Measurements from ENCODE around the gene AFAP1.

AFAP1 gene

DNA sequence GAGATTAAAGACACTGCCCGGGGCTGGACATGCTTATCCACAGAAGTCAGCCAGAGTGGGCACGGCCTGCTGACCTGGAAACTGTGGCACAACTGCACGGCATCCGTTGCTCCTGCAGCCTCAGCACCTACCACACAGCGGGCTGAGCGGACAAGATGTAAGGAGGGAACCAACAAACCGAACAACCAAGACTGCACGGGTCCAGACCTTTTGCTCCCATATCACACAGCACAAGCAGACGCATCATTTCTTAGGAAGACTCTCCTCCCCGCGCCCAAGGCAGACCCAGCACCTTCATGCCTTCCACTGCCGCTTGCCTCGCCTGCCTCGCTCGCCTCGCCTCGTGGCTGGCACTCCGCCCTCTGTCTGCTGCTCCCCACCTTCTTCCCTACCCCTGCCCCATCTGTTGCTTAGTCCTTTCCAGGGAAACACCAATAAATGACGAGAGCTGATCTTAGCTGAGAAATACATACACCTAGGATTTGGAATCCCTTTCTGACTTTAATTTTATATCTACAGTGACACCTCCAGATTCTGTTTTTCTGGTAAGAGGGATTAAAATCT lies 79.0 kb downstream of the AFAP1 start:
- no peak for DNase-seq (ENCODE audit: low read depth)
- H3K4me3 ChIP-seq (replicated peaks; ENCODE audit: low read depth, low read length), result no peak overlapping the region
- TF ChIP-seq CTCF (IDR thresholded peaks at IDR 0.05; ENCODE audit: low read length, missing control alignments), result no peak

- no peak for DNase-seq (ENCODE audit: low read depth)
- no peak overlapping the region for H3K4me3 ChIP-seq (replicated peaks; ENCODE audit: low read depth, low read length)
- TF ChIP-seq CTCF (IDR thresholded peaks at IDR 0.05; ENCODE audit: low read length, missing control alignments), result no peak
Observed at GRCh38 chr4:7859326-7859725, 80.3 kb downstream of the AFAP1 start.

DNA sequence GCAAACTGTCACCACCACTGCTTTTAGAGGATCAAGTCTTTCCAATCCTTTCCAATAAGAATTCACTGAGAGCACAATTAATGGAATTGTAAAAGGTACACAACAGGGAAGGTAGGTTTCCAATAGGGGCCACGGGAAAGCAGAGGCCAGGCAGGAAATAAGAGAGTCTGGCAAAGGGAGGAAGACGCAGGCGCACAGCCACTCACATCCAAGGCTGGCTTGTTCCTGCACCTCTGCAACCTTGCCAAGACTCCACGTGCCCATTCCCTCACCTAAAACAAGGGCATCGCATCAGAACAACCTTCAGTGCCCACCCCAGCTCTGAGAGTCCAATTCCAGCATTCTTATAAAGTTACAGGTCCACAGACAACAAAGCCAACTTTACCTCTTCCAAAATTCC lies 81.2 kb downstream of the AFAP1 start:
- H3K4me3 ChIP-seq (replicated peaks; ENCODE audit: low read depth, low read length), result no peak overlapping the region
- DNase-seq (ENCODE audit: low read depth), result no peak
- no peak for TF ChIP-seq CTCF (IDR thresholded peaks at IDR 0.05; ENCODE audit: low read length, missing control alignments)

DNA sequence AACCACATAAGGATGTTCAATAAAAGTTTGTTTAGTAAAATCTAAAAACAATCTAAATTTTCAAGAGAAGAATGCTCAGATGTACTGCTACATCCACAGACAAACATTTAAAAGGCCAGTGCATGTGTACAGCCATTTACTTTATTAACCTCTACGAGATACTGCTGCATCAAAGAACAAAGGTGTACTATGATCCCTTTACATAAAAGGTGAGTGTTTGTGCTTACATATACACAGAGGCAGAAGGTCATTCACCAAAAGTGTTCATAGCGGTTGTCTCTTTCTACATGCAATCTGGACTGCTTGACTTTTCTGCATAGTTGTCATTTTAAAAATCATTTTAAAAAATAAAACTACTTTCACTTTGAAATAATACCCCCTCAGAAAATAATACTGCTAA lies 81.7 kb downstream of the AFAP1 start:
- no peak overlapping the region for H3K4me3 ChIP-seq (replicated peaks; ENCODE audit: low read depth, low read length)
- no peak for TF ChIP-seq CTCF (IDR thresholded peaks at IDR 0.05; ENCODE audit: low read length, missing control alignments)

GRCh38 chr4:7857238-7857701 lies 82.4 kb downstream of the AFAP1 start:
- peak; percentile 97 for DNase-seq (ENCODE audit: low read depth)
- no peak overlapping the region for H3K4me3 ChIP-seq (replicated peaks; ENCODE audit: low read depth, low read length)

More for the DNA sequence above, 81.7 kb downstream of the AFAP1 start:
- no peak for DNase-seq (ENCODE audit: low read depth)

GRCh38 chr4:7855731-7856130 lies 83.9 kb downstream of the AFAP1 start:
- DNase-seq (ENCODE audit: low read depth), result no peak
- no peak for TF ChIP-seq CTCF (IDR thresholded peaks at IDR 0.05; ENCODE audit: low read length, missing control alignments)
- H3K4me3 ChIP-seq (replicated peaks; ENCODE audit: low read depth, low read length), result no peak overlapping the region

More at GRCh38 chr4:7857238-7857701, 82.4 kb downstream of the AFAP1 start:
- no peak for TF ChIP-seq CTCF (IDR thresholded peaks at IDR 0.05; ENCODE audit: low read length, missing control alignments)

DNA sequence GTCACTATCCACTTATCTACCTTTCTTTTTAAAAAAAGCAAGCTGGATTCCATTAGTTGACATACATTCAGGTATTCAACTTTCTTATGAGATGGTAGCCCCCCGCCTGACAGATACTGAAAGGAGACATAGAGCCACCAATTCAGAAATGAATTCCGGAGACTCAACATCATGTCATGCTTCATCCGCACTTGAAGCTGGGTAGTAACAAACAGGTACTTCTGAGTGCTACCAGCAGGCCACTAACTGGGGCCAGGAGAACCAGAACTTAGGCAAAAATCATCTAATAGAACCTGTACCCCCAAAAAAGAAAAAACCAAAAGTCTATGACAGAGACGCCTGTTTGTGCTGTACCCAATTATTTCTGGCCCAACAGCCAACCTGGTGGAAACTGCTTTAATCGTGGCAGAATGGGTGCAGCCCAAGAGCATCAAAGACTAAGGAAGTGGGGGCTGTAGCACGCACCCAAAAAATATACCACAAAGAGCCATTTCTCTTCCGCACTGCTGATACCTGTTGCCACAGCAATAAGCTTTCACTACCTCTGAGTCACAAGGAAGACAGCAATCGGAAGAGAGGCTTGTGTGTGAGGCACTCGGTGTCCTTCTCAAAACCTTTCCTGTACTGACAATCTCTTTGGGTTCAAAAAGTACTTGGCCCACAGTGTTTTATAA lies 84.8 kb downstream of the AFAP1 start:
- no peak overlapping the region for H3K4me3 ChIP-seq (replicated peaks; ENCODE audit: low read depth, low read length)
- no peak for DNase-seq (ENCODE audit: low read depth)
- TF ChIP-seq CTCF (IDR thresholded peaks at IDR 0.05; ENCODE audit: low read length, missing control alignments), result no peak

All from fibroblast of pulmonary artery (primary cell).